ENCODE results near the gene SBF2.
"Not testable (repeated sequence)": the region's sequence is repeated elsewhere in the genome, so short reads cannot be mapped to it uniquely, and the experiment has no call there.

The SBF2 gene

DNA sequence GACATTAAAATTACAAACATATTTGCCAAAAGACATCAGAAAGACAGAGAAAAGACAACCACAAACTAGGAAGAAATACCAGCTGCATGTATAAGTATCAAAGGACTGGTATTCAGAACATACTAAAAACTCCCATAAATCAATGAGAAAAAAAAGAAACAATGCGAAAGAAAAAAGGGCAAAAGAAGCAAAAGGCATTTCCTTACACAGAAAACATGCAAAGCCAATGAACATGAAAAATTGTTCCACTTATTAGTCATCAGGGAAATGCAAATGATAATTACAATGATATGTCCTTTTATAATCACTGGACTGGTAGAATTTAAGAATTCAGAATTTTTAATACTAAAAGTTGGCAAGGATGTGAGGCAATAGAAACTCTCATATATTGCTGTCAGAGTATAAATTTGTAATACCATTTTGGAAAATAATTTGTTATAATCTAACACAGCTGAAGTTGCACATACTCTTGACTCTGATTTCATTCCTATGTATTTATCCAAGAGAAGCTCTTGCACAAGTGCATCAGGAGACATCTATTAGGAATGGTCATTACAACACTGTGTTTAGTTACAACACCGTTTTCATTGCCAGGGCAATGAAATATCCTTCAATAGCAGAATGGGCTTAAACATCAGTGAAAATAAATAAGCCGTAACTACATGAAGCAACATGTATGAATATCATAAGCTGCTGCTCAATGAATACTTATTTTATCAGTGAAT lies 350.5 kb downstream of the SBF2 start:
- no peak for FAIRE-seq

DNA sequence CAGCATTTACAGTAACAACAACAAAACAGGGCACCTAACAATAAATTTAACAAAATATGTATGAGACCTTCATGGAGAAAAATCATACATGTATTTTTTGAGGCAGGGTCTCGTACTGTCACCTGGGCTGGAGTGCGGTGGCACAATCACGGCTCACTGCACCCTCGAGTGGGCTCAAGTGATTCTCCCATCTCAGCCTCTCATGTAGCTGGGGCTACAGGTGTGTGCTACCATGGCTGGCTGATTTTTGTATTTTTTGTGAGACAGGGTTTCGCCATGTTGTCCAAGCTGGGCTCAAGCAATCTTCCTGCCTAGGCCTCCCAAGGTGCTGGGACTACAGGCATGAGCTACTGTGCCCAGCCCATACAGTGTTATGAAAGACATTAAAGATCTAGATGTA lies 352.0 kb downstream of the SBF2 start:
- FAIRE-seq = no peak

DNA sequence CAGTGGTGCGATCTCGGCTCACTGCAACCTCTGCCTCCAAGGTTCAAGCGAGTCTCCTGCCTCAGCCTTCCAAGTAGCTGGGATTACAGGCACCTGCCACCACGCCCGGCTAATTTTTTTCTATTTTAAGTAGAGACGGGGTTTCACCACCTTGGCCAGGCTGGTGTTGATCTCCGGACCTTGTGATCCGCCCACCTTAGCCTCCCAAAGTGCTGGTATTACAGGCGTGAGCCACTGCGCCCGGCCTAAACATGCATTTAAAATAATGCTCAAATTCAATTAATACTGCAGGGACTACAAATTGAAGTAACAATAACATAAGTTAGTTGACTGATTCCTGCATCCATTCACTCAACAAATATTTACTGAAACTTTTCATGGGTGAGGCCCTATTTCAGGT lies 354.9 kb downstream of the SBF2 start:
- not testable (repeated sequence) for FAIRE-seq

DNA sequence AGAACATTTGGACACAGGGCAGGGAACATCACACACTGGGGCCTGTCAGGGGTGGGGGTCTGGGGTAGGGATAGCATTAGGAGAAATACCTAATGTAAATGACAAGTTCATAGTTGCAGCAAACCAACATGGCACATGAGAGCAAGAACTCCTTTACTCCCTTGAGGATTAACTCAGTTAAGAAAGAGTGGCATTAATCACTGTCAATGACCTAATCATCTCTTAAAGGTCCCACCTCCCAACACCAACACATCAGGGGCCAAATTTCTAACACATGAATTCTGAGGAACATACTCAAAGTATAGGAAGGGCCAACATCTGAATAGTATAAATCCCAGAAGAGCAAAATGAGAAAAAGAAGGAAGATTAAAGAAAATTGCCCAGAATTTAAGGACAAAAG lies 357.3 kb downstream of the SBF2 start:
- FAIRE-seq = no peak

DNA sequence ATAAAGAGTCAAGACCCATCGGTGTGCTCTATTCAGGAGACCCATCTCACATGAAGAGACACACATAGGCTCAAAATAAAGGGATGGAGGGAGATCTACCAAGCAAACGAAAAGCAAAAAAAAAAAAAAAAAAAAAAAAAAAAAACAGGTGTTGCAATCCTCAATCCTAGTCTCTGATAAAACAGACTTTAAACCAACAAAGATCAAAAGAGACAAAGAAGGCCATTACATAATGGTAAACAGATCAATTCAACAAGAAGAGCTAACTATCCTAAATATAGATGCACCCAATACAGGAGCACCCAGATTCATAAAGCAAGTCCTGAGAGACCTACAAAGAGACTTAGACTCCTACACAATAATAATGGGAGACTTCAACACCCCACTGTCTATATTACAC lies 361.2 kb downstream of the SBF2 start:
- FAIRE-seq = not testable (repeated sequence)

DNA sequence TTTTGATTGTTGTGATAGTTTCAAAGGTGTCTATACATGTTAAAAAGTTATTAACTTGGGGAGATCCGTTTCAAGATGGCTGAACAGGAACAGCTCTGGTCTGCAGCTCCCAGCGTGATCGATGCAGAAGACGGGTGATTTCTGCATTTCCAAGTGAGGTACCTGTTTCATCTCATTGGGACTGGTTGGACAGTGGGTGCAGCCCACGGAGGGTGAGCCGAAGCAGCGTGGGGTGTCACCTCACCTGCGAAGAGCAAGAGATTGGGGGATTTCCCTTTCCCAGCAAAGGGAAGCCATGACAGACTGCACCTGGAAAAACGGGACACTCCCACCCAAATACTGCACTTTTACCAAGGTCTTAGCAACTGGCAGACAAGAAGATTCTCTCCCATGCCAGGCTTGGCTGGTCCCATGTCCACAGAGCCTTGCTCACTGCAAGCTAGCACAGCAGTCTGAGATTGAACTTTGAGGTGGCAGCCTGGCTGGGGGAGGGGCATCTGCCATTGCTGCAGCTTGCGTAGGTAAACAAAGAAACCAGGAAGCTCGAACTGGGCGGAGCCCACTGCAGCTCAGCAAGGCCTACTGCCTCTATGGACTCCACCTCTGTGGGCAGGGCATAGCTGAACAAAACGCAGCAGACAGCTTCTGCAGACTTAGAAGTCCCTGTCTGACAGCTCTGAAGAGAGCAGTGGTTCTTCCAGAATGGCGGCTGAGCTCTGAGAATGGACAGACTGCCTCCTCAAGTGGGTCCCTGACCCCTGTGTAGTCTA lies 363.3 kb downstream of the SBF2 start:
- not testable (repeated sequence) for FAIRE-seq

DNA sequence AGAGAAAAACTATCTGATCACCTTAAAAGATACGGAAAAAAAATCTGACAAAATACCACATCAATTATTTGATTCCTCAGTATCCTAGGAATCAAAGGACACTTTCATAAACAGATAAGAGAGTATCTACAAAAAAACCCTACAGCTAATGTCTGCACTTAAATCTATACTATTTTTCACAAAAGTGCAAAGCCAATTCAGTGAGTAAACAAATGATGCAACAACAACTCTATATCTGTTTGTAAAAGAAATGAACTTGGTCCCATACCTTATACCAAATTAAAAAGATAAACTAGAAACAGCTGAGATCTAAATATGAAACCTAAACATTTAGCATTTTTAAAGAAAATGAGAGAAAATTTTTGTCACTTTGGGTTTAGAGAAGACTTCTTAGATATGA lies 366.3 kb downstream of the SBF2 start:
- FAIRE-seq = no peak

DNA sequence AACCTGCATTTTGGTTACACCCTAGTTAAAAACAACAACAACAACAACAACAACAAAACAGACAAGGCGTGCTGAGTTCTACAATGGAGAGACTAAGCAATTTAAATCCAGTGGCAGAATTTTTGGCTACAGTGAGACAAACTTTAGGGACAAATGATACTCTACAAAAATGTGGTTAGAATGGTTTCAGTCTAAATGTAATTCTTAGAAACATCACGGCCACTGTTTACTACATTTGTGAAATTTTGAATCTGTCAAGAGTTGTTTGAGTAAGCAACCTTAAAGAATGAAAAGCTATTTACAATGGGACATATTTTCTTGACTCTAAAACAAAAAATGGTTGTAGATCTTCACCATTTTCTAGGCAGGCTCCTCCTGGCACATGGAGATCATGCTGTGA lies 370.7 kb downstream of the SBF2 start:
- FAIRE-seq = no peak

DNA sequence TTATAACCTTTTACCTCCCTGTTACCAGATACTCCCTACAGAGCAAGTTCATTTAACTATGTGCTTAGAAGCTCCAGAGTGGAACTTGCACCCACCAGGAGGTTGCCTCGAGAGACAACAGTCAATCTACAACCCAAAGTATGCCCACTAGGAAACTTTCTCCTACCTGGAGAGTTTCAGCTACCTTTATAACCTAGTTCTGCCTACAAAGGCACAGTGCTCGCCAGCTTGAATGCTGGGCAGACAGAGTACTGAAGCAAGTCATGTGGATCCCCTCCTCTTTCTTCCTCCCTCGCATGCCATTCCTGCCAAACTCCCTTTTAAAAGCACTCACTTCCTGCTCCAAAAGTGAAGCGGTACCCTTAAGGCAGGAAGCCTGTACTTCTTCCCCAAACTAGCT lies 371.2 kb downstream of the SBF2 start:
- FAIRE-seq = no peak

DNA sequence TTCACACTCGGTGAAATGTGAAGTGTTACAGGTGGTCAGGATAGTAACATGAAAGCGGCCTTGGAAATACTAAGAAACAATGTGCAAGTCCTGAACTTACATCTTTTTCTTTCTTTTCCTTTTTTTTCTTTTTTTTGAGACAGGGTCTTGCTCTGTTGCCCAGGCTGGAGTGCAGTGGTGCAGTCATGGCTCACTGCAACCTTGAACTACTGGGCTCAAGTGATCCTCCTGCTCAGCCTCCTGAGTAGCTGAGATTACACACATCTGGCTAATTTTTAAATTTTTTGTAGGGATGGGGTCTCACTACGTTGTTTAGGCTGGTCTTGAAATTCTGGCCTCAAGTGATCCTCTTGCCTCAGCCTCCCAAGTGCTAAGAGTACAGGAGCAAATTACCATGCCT lies 377.5 kb downstream of the SBF2 start:
- no peak for FAIRE-seq

DNA sequence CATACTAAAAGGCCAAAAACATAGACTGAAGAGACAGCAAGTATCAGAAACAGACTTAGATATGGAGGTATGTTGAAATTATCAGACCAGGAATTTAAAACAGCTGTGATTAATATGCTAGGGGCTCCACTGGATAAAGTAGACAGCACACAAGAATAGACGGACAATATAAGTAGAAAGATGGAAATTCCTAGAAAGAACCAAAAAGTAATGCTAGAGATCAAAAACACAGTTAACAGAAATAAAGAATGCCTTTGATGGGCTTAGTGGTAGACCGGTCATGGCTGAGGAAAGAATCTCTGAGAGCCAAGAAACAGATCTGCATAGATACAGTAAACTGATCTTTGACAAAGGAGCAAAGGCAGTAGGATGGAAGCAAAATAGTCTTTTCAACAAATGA lies 380.0 kb downstream of the SBF2 start:
- no peak for FAIRE-seq

DNA sequence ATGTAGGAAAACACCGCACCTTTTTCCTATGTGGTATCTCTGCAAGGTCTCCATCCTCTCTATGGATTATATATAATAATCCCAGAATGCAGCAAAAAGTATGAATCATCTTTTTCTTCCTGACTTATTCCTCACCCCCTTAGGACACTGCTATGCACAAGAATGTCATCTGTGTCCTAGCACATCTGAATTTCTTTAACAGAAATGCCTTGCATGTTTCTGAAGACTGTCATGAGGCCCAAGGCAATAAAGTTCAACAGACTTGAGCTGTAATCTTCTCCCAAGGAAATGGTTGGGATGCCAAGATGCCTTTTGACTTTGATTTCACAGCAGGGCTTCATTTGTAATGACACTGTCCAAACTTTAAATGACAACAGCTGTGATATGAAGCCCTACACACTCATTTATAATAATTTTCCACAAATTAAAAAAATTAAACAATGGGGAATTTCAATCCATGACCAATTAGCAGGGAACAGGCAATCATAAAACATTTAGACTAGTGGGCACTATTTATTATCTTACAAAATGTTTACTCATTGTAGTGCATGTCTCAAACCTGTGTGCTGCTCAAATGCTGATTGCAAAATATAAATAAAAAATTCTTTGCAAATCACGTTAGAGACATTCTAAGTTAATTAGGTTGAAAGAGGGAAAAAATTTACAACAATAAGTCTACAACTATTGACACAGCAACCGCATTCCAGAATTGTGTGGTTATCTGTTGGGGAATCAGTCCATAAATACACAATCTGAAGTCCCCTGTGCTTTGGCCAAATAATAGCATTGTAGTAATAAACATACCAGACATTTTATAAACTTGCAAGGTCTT lies 387.8 kb downstream of the SBF2 start:
- FAIRE-seq = peak; percentile 100

DNA sequence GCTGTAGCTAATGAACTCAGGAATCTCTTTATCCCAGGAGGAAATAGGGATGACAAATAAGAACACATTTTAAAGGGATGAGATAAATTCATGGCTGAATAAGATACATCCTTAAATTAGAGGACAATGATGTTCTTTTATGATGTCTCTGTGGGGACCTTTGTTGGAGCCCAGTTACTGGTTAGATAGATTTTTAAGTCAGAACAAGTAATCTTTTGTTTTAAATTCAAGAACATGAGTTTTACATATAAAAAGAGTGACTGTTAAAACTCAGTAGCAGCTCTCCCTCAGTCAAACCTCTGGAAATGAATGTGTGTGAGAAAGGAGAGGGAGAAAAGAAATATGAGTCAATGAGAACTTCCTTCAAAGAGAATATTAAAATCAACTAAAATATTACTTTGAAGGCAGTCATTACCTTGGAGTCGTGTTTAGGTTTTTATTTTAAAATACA lies 388.5 kb downstream of the SBF2 start:
- no peak for FAIRE-seq

DNA sequence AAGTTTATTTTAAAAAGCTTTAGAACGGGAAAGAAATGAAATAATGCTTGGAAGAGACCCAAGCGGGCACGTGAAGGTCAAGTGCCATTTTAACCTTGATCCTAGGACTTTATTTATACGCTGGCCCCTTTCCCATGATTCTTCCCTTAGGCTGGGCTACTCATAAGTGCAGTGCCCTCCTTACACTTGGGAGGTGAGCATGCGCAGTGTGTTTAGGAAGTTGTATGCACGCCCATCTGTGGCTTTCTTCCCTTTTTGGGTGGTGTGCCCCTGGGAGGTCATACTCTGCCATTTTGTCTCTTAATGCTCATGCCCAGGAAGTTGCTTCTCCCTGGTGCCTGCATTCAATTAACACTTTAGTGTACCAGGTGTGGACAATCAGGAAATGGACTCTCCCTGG lies 390.4 kb downstream of the SBF2 start:
- no peak for FAIRE-seq

DNA sequence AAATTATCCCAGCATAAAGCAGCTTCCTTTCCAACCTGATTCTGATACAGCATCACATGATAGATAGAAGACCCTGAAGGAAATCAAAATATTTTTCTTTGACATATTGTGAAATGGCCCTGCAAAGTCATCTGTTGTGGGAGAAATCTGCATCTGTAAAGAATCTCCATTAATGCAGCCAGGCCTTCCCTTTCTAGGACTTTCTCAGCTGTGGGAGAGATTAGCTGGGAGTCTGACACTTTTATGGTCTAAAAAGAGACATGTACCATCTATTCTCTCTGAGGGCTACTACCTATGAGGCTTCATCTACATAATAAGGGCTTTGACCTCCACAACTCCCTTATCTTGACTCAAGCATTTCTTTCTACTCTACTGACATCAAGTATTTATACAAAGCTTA lies 392.1 kb downstream of the SBF2 start:
- FAIRE-seq = no peak

DNA sequence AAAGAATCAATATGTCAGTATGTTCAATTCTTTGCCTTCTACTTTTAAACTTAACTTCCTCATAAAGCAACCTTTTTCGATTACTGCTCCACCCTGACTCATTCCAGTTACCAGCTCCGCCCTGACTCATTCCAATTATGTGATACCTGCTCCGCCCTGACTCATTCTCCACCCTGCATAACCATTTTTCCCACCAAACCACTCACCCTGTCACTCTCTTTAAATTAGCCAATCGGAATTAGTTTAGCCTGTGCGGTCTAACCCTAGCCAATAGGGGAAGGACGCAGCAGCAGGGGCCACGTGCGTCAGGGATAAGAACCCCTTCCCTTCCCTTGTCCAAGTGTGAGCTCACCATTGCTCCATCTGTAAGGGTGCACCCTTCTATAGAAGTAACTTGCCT lies 393.8 kb downstream of the SBF2 start:
- peak; percentile 99 for FAIRE-seq

DNA sequence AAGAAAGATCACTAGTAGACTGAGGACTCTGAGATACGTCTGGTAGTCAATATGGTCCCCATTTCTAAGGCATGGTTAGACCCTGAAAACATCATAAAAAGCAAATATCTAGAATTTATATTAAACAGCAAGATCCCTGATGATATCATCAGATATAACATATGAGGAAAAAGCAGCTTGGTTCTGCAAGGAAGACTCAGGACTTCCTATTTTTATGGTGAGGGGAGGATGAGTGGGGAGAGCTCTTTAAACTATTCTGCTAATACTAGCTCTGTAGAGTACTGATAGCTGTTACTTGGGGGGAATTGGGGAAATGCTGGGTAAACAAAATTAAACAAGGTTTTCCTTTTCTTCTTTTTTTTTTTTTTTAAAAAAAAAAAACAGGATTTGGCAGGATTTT lies 394.3 kb downstream of the SBF2 start:
- FAIRE-seq = no peak

DNA sequence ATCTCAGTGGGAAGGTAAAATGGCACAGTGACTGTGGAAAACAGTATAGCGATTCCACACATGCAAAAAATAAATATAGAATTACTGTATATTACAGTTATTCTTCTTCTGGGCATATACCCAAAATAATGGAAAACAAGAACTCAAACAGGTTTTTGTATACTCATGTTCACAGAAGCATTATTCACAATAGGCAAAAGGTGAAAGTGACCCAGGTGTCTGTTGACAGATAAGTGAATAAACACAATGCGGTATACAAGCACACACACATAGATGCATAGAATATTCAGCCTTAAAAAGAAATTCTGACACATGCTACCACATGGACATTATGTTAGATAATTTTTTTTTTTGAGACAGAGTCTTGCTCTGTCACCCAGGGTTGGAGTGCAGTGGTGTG lies 397.1 kb downstream of the SBF2 start:
- no peak for FAIRE-seq

DNA sequence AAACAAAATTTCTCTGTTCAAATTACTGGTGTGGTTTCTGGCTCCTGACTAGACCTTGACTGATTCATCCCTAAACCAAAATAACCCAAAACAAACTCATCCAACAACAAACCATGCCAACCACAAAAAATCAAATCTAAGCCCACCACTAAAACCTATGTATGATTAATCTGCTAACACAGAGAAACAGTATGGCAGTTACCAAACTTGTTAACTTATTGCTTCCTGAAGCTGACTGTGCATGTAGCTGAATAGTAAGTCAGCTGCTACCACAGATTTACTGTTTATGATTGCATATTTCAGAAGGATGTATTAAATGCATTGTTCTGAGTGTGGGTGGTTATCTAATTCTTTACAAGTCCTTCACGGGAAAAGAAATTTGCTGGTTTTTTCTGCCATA lies 399.0 kb downstream of the SBF2 start:
- FAIRE-seq = no peak

DNA sequence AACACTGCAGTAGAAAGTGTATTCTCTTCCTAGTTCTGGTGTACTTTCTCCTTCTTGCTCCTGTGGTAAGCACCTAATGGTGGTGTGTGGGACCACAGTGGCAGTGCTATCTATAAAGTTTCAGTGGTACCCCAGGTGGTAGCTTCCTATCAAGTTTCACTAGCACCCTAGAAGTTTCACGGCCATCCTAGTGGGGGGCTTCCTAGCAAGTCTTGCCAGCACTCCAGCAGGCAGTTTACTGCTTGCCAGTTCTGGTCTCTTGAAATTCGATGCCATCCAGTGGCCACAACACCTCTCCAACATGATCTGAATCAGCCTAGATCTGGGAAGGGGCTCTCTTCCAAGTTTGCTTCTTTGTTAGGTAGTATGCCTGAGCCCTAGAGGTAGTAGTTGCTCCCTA lies 400.5 kb downstream of the SBF2 start:
- FAIRE-seq = no peak

DNA sequence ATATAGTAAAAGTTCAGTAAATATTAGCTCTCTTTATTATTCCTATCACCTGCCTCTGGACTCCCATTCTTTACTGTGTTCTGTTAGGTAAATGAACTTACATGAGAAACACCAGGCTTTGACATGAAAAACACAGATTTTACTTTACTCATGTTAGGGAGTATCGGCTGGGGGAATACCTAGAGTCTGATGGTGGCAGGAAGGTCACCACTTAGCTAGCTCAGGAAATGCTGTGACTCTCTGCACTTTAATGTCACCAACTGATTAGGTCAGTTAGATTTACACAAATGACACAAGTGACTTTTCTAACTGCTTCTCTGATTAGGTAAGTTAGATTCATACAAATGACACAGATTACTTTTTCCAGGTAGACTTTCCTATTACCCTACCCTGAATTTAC lies 405.1 kb downstream of the SBF2 start:
- no peak for FAIRE-seq

DNA sequence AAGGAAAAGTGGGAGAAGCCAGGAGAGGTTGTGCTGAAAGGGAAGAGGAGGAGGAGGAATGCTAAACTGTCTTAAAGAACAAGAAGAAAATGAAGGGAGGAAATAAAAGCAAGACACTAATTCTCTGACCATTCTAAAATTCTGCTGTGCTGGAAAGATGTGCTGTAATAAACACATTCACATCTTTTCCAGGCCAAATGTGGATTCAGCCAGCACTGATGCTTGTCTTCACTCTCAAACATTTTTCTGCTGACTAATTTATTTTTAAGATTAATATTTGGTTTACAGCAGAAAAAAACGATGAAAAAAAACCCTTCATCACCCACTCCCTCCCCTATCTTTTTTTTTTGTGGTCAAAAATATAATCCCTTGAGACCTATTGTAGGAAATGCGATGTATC lies 406.5 kb downstream of the SBF2 start:
- no peak for FAIRE-seq

DNA sequence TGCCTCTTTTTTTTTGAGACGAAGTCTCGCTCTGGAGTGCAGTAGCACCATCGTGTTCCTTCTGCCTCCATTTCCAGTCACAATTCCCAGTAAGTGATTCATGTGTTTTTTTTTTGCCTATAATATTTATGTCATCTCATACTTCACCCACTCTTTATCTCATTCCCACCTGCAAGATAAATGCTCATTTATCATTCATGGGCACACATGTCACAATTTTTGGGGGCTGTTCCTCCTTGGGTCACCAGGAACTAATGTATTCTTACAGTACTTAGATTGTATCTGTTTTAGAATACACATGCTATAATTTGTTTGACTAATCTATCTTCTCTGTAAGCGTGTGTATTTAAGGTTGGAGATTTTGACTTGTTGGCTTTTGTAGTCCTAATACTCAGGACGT lies 407.4 kb downstream of the SBF2 start:
- FAIRE-seq = no peak

DNA sequence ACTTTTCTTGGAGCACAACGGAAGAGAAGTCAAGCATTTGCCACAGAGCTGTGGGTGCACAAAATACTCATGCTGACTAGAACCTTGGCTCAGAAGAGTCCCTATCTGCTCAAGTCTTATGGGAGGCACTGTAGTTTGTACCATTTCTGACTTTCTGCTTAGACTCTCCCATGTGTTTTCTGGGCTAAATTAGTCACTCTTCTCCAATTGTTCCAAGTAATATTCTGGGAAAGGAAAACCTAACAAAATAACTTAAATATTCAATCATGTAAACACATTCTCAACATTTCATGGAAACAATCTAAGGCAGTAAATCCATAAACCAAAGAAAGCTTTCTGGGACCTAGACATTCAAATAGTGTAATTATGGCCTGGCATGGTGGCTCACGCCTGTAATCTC lies 409.4 kb downstream of the SBF2 start:
- FAIRE-seq = peak; percentile 21

All from G401.6 (cell line).